SU-DHL-6 (cell line): ENCODE data around the gene GPSM1.

Source experiments
- CTCF ChIP-seq: fragments of 200-600 bp; sonication (generic); IDR thresholded peaks from one replicate; pipeline ENCODE4 v1.5.1; 2017; ENCODE audit warnings: antibody characterized with exemption, mild to moderate bottlenecking, low read length, moderate library complexity; ENCODE audit not compliant: insufficient read depth, poor library complexity, severe bottlenecking
- EZH2phosphoT487 ChIP-seq: fragments of 200-600 bp; sonication (generic), shearing (Covaris generic); conservative IDR thresholded peaks from 2 replicates; pipeline ENCODE4 v1.6.1; 2018; ENCODE audit warnings: mild to moderate bottlenecking, antibody characterized with exemption, low read length, moderate library complexity, mixed read lengths

GRCh38 chr9:136372006-136372405, 44.7 kb downstream of the GPSM1 start:
- no peak for TF ChIP-seq CTCF
- no peak for TF ChIP-seq EZH2phosphoT487
